HG03575 (cell line): Measurements from ENCODE around the gene SEC14L5.

Experiments
- ATAC-seq: cut with Tn5 transposase; IDR thresholded peaks from one replicate; pipeline ENCODE4 v1.9.1; 2021; ENCODE audit not compliant: unreplicated experiment, insufficient number of reproducible peaks, low FRiP score; ENCODE audit errors: extremely low read depth

SEC14L5 gene

DNA sequence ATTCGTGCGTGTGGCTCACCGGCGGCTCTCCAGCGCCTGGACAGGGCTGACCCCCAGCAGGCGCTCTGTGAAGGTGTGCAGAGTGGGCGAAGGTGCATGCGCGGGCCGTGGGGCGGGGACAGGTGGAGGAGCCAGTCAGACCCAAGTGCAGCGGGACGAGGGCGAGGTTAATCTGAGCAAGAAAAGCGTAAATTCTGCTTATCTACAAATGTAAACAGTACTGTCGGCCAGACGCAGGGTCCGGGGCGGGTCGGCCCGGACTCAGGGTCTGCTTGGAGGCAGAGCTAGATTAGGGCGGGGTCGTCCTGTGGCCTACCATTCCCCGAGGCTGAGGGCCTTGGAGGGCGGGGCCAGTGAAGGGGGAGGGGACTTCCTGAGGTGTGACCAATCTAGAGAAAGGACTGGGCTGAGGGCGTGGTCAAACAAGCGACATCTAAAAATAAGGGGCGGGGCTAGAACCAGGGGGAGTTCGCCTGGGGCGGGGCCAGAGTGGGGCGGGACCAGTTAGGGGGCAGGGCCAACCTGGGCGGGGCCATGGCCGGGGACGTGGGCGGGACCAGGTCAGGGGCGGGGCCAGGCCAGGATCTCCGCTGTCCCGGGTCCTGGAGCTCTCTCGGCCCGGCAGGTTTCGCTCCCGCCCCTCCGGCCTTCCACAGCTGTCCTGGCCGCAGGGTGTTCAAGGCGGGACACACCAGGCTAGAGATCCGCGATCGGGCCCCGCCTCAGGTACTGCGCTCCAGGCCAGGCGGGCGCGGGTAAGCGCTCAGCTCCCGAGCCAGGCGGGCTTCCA, at the start of gene SEC14L5:
TSS of gene SEC14L5 (plus strand) at position 611 of the 790 bp plus-strand sequence. CDS start 994 bp downstream, outside the sequence.
- no peak for ATAC-seq

DNA sequence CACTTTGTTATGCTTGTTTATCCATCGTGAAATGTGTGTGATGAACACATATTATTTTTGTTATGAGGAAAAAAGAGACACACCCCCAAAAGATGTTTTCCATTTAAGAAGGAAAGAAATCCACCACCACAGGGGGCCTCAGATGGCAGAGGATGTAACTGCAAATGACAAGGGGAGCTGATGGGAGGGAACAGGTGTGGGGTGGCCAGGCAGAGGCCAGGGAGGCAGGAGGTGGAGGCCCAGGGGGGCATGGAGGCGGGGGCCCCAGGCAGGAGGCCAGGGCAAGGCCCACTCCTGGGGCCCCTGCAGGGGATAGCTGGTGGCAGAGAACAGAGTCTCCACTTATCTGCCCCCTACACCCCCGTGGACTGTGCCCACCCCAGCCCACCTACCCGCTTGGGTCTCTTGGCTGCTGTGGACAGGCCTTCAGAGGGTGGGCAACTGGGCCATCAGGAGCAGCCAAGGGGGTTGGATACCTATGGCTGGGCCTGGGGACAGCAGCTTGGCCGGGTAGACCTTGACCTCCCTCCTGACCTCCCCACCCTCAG, 49.2 kb upstream of the SEC14L5 start:
- no peak for ATAC-seq

DNA sequence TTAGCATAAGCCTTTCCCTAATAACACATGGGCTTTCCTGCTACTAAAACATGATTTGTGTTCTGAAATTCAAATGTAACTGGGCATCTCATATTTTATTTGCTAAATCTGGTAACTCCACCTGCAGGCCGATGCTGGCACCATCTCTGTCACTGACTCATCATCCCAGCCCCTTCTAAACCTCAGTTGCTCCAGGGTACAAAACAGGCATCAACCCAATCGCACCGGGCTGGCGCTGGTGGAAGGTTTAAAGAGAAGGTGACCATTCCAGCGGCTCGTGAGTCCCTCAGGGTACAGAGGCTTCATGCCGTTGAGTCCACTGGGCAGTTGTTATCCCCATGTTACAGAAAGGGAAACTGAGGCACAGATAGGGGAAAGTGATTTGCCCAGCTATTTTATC, 48.3 kb upstream of the SEC14L5 start:
- no peak for ATAC-seq

DNA sequence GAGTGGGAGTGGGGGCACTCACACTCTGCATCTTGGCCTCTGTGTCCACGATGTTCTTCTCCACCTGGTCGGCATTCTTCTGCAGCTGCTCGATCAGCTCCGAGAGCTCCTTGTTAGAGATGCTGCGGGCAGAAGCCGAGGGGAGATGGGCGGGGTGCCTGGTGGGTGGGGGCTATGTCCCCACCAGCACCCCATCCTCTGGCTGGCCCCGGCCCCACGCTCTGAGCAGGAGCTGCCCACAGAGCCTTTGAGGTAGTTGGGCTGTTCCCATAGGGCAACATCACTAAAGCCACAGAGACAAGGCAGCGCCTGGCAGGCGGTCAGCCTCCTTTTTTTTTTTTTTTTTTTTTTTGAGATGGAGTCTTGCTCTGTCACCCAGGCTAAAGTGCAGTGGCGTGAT, 47.3 kb upstream of the SEC14L5 start:
- no peak for ATAC-seq

DNA sequence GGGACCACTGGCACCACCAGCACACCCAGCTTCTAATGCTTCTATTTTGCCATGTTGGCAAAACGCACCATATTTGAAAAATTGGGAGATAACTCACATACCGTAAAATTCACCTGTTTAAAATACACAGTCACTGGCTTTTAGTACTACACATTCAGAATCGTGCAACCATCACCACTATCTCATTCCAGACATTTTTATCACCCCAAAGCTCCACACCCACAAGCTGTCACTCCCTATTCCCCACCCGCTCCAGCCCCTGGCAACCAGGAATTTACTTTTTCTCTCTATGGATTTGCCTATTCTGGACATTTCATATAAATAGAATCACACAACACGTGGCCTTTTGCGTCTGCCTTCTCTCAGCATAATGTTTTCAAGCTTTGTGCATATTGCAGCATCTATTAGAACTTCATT, 46.2 kb upstream of the SEC14L5 start:
- no peak for ATAC-seq

DNA sequence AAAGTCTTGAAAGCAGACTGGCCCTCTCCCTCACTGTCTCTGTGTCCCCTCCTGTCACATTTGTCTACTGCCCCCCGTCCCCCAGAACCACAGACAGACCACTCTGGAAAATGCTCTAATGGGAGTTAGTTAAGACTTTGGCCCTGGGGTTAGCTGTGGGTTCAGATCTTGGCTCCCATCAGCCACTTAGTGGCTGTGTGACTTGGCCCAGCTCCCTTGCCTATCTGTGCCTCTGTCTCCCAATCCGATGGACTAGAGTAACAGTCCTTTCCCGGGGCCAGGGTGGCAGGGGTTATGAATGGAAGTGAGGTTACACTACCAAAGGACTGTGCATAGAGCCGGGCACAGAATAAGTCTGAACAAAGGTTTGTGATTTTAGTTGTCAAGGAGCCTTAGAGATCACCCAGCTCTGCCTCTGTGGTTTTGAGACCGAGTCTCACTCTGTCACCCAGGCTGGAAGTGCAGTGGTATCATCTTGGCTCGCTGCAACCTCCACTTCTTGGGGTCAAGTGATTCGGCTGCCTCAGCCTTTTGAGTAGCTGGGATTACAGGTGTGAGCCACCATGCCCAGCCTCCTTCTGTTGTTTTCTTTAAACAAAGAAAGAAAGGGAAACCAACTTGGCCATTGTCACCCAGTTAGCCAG, 44.9 kb upstream of the SEC14L5 start:
- ATAC-seq, result no peak

DNA sequence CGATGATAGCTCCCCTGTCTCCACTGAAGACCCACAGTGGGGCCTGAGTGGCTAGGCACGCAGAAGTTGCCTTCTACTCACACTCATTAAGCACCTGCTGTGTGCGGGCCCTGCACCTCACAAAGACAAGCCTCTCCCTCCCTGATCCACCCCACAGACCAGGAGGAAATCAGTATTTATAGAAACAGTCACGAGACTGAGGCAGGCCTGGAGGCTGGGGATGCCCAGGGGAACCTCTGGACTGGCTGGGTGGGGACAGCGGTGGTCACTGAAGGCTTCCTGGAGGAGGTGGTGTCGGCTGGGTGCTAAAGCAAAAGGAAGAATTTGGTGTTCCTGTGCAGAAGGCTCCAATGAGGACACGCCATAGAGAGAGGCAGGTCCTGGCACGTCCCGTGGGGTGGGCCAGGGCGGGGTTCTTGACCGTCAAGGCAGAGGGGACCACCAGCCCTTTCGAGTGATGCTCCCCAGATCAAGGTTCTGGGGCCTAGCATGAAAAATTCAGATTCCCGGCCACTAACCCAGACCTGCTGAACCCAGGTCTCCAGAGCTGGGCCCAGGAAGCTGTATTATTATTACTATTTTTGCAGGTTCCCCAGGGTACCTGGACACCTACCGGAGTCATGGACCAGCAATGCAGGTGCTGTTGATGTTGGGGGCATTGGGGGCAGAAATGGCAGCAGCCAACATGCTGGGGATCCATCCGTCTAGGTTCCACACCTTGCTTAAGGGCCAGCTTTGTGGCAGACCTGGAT, 44.2 kb upstream of the SEC14L5 start:
- no peak for ATAC-seq

DNA sequence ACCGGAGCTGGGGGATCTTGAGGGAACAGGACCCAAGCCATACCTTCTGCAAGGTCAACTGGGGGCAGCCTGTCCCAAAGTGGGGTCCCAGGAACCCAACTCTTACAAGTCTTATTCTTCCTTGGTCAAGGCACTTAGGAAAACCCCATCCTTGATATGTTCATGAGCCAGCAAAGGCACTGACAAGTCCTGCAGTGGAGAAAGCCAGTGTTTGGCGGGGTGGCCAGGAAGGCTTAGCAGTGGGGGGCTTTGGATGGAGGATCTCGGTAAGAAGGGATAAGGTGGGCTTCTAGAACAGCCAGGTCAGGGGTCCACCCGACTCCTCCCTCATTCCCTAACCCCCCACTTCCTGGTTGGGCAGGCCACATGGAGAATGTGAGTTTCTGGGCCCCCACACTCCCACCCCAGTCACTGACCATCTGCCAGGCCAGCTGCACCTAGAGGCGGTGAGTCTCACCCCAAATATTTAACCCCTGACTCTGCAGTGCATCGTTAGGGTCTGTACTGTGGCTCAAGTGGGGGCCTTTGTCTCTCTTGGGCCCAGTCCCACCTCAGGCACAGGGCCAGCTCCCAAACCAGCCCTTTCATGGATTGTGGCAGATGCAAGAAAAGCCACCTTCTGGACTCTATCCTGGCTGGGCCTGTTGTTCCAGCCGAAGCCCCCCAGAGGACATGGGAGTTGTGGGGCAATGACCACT, 43.5 kb upstream of the SEC14L5 start:
- ATAC-seq, result no peak

DNA sequence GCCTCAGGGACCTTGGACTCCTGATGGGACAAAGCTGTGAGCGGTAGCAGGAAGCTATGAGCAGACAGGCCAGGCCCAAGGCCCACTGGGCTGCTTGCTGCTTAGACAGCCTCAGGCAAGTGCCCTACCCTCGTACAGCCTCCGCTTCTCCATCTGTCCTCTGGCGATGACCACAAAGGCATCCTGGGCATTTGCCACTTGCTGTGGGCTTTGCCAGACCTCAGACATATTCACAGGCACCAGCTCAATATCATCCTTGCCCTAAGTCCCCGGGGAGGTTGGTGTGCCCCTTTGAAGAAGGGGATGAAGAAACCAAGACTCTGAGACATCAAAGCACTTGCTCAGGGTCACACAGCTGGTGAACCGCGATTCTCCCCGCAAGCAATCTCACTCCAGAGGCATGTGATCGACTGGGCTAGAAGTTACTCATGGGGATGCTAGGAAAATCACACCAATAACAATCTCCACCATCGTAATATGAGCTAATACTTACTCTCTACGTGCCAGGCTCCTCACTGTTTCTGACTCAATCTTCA, 42.8 kb upstream of the SEC14L5 start:
- no peak for ATAC-seq

DNA sequence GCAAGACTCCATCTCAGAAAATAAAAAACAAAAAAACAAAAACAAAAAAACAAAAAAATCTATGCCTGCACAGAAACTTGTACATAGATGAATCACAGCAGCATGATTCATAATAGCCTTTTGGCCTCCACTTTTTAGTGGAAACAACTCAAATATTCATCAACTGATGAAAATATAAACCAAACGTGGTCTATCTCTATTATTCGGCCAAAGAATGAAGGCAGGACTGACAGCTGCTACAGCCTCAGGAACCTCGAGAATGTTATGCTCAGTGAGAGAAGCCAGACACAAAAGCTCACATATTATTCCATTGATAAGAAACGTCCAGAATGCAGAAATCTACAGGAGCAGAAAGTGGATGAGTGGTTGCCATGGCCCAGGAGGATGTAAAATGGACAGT, 41.0 kb upstream of the SEC14L5 start:
- ATAC-seq, result no peak

DNA sequence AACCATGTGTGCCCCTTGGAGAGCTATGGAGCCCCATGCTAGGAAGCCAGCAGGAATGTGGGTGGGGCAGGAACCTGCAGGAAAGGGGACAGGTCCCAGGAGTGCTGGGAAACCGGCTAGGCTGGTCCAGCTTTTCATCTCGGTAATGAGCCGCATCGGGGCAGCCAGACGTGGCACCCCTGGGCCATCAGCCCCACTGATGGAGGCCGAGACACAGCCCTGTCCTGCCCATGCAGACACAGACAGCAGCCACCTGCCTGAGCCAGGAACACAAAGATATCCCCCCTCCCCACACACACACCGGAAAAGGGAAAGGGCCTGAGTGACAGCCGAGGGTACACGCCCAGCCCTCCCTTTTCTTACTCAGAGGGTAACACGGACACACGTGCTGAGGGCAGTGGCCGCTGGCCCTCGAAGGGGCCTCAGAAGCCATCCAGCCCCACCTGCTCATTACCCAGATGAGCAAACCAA, 39.3 kb upstream of the SEC14L5 start:
- ATAC-seq, result no peak

DNA sequence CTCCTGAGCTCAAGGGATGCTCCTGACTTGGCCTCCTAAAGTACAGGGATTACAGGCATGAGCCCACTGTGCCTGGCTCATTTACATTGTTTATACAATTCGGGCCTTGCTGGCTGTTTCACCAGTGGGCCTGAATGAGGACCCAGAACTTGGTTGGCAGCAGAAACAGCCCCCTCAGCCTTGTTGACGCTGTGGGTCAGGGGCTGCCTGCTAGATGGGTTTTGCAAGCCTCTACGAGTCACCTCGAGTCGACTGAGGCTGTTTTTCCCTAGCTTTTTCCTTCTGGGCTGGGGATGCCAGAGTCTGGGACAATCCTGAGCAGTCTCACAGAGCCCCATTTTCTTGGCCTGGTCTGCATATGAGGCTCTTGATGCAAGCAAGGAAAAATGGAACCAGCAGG, 37.3 kb upstream of the SEC14L5 start:
- ATAC-seq, result no peak

DNA sequence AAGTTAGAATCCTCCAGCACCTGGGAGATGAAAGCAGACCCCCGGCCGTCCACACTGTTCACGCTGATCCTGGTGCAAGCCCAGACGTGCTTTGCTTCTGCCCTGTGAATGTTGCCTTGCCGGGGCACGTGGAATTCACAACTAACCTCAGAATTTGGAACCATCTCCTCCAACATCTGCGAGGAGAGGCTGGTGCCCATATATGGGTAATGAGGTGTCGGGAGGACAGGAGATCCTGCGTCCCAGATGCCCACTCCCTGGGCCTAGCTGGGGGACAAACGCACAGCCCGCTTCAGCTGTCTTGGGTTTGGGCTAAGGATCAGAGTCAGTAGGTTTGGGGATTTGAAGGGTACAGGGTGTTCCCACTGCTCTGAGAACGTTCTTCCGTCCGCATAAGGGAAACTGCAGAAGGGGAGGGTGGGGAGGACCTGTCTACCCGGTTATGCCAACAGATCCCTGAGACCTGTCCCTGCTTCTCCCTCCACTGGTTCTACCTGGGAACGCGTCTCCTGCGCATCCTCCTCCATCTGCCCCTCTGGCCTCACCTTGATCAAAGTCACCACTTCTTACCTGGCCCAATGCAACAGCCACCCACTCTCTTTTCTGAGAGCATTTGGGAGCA, 35.3 kb upstream of the SEC14L5 start:
- ATAC-seq, result no peak

DNA sequence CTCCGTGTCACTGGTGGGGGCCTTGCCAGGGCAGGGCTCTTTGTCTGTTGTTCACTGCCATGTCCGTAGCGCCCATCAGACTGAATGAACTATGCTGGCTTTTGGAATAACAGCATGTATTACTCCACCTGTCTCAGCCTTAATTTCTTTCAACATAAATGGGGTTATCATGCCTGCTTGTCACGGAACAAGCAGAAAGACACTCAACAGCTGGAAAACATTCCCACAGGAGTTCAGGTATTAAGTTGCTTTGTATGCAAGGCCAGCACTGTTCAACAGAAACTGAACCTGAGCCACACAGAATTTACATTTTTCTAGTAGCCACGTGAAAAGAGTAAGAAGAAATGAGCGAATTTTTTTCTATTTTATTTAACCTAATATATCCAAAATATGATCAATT, 34.3 kb upstream of the SEC14L5 start:
- ATAC-seq, result no peak

DNA sequence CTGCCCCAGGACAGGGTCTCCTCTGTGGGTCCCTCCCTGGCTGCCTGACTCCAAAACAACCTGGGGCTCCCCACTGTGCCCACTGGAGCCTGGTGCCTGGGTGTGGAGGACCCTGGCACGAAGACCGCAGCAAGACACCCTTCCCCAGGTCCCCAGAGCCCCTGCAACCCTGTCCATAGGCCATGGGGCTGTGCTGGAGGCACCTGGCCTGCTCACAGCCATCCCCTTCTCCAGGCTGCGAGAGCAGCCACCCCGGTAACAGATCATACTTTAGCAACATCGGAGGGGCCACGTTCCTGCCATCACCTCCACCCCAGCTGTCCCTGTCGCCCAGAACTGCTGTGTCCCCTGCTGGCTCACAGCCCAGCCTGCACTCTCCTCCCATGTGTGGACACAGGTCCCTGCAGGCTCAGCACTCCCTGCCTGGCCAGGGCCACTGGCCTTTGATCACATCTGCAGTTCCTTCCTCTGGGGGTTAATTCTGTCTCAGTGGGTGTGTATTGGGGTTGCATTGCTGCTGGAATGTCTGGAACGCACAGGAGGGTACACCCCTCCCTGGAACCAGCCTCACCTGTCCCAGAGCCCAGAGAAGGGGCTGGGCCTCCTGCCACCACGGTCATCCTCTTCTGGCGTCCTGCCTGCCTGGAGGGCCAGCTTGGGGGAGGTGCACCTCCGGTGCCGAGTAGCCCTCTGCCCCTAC, 33.4 kb upstream of the SEC14L5 start:
- no peak for ATAC-seq

DNA sequence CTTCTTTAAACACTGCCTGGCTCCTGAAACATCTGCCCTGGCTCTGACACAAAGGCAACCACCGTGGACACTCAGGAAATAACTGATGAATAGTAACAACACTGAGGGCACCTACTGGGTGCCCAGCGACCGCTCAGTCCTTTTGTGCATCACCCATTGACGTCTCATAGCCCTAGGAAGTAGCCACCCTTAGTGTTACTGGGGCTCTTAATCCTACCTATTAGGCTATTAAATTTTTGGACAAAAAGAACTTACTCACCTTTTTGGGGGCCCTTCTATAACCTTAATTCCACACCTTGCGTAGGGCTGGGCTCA, 32.9 kb upstream of the SEC14L5 start:
- ATAC-seq, result no peak

DNA sequence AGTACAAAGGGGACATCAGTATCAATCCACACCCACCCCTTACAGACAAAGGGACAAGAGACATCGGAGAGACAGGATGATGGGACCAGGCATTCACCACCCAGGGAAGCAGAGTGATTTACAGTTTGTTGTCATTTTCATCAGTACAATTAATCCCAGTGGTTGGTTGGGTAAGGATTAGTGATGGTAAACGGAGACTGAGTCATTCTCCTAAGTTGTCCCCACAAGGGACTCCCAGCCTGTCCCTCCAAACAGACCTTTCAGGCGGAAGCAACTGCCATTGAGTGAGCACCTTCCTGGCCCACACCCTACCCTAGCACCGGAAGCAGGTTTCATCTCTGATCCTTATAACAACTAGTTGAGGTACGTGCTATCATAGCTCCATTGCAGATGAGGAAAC, 32.3 kb upstream of the SEC14L5 start:
- no peak for ATAC-seq

DNA sequence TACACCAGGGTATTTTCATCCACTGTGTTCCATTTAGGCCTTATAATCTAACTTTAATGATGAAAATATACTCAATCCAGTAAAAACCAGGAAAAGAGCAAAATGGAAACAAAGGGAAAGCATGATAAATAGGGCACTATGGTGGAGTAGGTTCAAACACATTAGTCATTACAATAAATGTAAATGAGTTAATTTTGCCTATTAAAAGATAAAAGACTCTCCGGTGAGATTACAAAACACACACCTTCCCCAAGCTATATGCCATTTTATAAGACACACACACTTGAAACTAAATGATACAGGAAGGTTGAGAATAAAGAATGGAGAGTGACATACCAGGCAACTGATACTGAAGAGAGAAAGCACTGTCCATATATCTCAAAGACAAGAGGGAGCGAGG, 31.2 kb upstream of the SEC14L5 start:
- no peak for ATAC-seq
